ENCODE results near the gene ZFP36L1.

- TF ChIP-seq CTCF (IDR thresholded peaks at IDR 0.05) (no peak), POLR2A (IDR thresholded peaks at IDR 0.05) (no peak)
These were observed 24.6 kb downstream of the ZFP36L1 start for GRCh38 chr14:68768316-68768715.

Data from vagina (tissue), 2 donors.